Common myeloid progenitor, CD34-positive (primary cell): ENCODE measurements around the gene ANKDD1A.

Experiments
- CTCF ChIA-PET: fragments of 350-600 bp; sonication (Branson Sonifier 250); formaldehyde crosslinking; loops from one replicate; lab custom pipeline; 2021; ENCODE audit warnings: antibody characterized with exemption; lab: Charles Lee
- POLR2A ChIA-PET: fragments of 350-600 bp; sonication (Branson Sonifier 250); formaldehyde crosslinking; loops from one replicate; lab custom pipeline; 2021; ENCODE audit warnings: antibody characterized with exemption; lab: Charles Lee
- DNase-seq, 3 donors: peaks; one replicate each; pipeline versions ENCODE4 v3.0.0 to v3.0.0-alpha.2; 2013
- H3K27ac ChIP-seq, 2 experiments: 1 replicate in 1 of 2; 2 replicates in 1 of 2; pipeline ENCODE4 v1.7.0; 2013; ENCODE audit warnings: inconsistent platforms in 2 of 2, low read length in 2 of 2, mild to moderate bottlenecking in 2 of 2, low read depth in 1 of 2, moderate library complexity in 1 of 2; ENCODE audit not compliant: severe bottlenecking in 2 of 2, insufficient read depth in 1 of 2, poor library complexity in 1 of 2
- H3K27me3 ChIP-seq, 5 experiments: replicated peaks in 2 of 5; 1 replicate in 3 of 5; 2 replicates in 2 of 5; pipeline versions ENCODE4 v1.6.1 to v1.7.0; 2013; ENCODE audit warnings: low read length in 4 of 5, mild to moderate bottlenecking in 2 of 5, moderate library complexity in 2 of 5, inconsistent platforms in 1 of 5; ENCODE audit not compliant: insufficient read depth in 5 of 5, control insufficient read depth in 4 of 5
- H3K36me3 ChIP-seq, 4 experiments: 1 replicate in 2 of 4; 2 replicates in 2 of 4; pipeline versions ENCODE4 v1.6.1 to v1.7.0; 2013; ENCODE audit warnings: low read length in 3 of 4, control low read depth in 1 of 4, mild to moderate bottlenecking in 1 of 4; ENCODE audit not compliant: control insufficient read depth in 4 of 4, insufficient read depth in 4 of 4
- H3K4me1 ChIP-seq, 4 experiments: 1 replicate in 3 of 4; 2 replicates in 1 of 4; pipeline versions ENCODE4 v1.6.1 to v1.7.1; 2013; ENCODE audit warnings: low read length in 3 of 4, mild to moderate bottlenecking in 3 of 4, control low read depth in 1 of 4, inconsistent platforms in 1 of 4, moderate library complexity in 1 of 4; ENCODE audit not compliant: control insufficient read depth in 4 of 4, insufficient read depth in 4 of 4; ENCODE audit errors: control extremely low read depth in 1 of 4
- H3K4me3 ChIP-seq, 7 experiments: 1 replicate in 4 of 7; 2 replicates in 3 of 7; pipeline versions ENCODE4 v1.5.1 to v1.7.0; 2013; ENCODE audit warnings: mild to moderate bottlenecking in 7 of 7, low read length in 6 of 7, moderate library complexity in 6 of 7, inconsistent platforms in 2 of 7, low read depth in 2 of 7, control low read depth in 1 of 7; ENCODE audit not compliant: insufficient read depth in 4 of 7, control insufficient read depth in 1 of 7; ENCODE audit errors: extremely low read depth in 1 of 7
- H3K9me3 ChIP-seq, 5 experiments: 1 replicate in 4 of 5; 2 replicates in 1 of 5; pipeline versions ENCODE4 v1.6.1 to v1.7.1; 2013; ENCODE audit warnings: low read length in 4 of 5, mild to moderate bottlenecking in 2 of 5, inconsistent platforms in 1 of 5, low read depth in 1 of 5, moderate library complexity in 1 of 5; ENCODE audit not compliant: control insufficient read depth in 4 of 5, insufficient read depth in 2 of 5; ENCODE audit errors: control extremely low read depth in 1 of 5
- WGBS: methylation state at CpG from one replicate; pipeline ENCODE4 v1.1.5; 2013; ENCODE audit not compliant: insufficient coverage; 5-methylcytosine and 5-hydroxymethylcytosine counted together

ANKDD1A gene

DNA sequence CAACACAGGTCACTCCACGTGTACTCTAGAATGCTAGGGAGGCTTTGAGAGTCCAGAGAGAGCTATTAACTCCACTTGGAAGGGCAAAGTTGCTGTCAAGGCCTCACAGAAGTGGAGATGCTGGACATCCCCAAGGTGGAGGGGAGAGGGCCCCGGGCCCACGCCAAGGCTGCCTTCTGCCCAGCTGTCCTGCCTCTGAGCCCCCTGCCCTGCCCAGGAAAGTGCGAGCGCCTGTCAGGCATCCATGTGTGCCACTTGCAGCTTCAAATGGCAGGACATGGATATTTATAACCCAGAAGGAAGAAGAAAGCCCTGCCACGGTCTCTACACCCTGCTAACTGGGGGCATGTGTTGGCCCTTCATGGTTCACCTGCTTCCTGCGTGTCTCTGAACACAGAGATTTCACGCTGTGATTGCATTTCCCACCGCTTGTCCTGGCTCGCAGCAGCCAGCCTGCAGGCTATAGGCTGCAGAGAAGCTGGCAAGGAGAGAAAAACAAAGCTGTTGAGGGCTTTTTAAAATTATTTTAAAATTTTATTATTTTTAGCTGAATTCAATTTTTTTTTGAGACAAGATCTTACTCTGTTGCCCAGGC is 17.0 kb downstream of the ANKDD1A start:
- 77% methylated on average over 6 of the region's 10 CpGs for WGBS

DNA sequence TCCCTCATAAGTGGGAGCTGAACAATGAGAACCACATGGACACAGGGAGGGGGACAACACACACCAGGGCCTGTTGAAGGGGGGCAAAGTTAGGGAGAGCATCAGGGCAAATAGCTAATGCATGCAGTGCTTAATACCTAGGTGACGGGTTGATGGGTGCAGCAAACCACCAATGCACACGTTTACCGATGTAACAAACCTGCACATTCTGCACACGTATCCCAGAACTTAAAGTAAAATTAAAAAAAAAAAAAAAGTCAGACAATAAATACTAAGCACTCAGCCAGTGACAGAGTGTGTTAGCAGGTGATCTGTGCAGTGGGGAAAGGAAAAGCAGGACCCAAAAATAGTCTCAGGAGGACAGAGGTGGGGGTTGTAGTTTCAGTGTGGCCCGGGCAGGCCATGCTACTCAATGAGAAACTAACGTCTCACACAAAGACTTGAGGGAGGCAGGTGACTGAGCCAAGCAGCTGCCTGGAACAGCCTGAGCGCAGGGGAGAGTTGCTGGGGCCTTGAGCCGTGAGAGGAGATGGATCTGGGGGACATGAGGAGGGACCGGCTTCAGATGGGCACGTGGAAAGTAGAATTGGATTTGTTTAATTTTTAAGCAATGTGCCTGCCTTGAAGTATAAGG is 18.4 kb downstream of the ANKDD1A start:
- CTCF ChIA-PET, result interaction anchor here (1.7 kb wide), 1 partner anchor 14 kb away, joined by 4 read pairs; no protein-coding TSS in a partner anchor
- Histone ChIP-seq H3K4me3 (no peak overlapping the region), H3K4me1 (peaks cover 0 to 9% (median 6%) of the 10 kb centered on the region in 4 experiments), H3K27me3 (no peaks in the 10 kb centered on the region), H3K9me3 (no peaks in the 10 kb centered on the region), H3K27ac (no peak overlapping the region), H3K36me3 (peaks cover 0 to 4% (median 0%) of the 10 kb centered on the region in 4 experiments)
- DNase-seq, result no peak
- 95% methylated on average over 9 of the region's 10 CpGs for WGBS
- POLR2A ChIA-PET, result no interaction called here

More for the DNA sequence above, 17.0 kb downstream of the ANKDD1A start:
- Histone ChIP-seq H3K27ac (no peak overlapping the region), H3K27me3 (no peaks in the 10 kb centered on the region), H3K9me3 (no peaks in the 10 kb centered on the region), H3K36me3 (peaks cover 0 to 4% (median 0%) of the 10 kb centered on the region in 4 experiments), H3K4me1 (peaks cover 0 to 15% (median 6%) of the 10 kb centered on the region in 4 experiments), H3K4me3 (no peak overlapping the region)
- POLR2A ChIA-PET, result no interaction called here
- CTCF ChIA-PET, result interaction anchor here (1.7 kb wide), 1 partner anchor 16 kb away, joined by 4 read pairs; no protein-coding TSS in a partner anchor
- DNase-seq, result no peak

DNA sequence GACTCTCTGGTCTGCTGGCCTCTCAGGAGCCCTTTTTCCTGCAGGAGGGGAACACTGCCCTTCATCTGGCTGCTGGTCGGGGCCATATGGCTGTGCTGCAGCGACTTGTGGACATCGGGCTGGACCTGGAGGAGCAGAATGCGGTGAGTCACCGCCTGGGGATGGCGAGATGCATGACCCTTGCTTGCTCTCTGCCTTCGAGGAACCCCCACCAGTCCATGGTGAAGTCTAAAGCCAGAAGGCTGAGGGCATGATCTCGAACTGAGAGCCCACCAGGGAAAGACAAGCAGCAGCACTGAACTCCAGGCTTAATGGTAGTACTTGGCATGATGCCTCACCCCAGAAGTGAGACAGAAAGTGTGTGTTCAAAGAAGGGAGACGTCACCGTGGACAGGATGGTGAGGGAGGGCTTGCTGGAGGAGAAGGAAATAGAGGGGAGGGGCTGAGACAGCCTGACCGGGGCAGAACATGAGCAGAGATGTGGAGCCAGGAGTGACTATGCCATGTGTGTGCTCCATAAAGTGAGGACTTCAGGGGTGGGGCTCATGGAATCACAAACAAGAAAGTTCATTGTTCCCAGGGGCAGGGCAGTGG is 19.2 kb downstream of the ANKDD1A start:
- Histone ChIP-seq H3K36me3 (peaks cover 0 to 4% (median 0%) of the 10 kb centered on the region in 4 experiments), H3K27ac (no peak overlapping the region), H3K4me3 (no peak overlapping the region), H3K27me3 (no peaks in the 10 kb centered on the region), H3K9me3 (no peaks in the 10 kb centered on the region), H3K4me1 (peaks cover 0 to 7% (median 4%) of the 10 kb centered on the region in 4 experiments)
- ChIA-PET CTCF (no interaction called here), POLR2A (no interaction called here)
- 68% methylated on average over 11 of the region's 11 CpGs for WGBS
- peak in 2 of 3 donors; percentile 57 to 68 for DNase-seq

DNA sequence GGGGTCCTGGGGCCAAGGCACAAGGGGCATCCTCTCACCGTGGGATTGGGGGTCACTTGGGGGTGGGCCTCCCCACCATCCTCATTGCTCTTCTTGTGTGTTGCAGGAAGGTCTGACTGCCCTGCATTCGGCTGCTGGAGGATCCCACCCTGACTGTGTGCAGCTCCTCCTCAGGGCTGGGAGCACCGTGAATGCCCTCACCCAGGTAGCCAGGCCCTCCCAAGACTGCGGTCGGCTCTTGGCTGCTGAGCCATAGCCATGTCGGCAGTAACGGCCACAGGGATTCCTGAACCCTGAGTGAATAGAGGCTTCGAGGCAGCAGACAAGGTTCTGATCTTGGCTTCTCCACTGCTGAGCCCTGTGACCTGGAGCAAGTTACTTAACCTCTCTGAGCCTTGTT is 19.7 kb downstream of the ANKDD1A start:
- H3K4me1 ChIP-seq, result peaks cover 0 to 7% (median 4%) of the 10 kb centered on the region in 4 experiments
- POLR2A ChIA-PET, result no interaction called here
- no peaks in the 10 kb centered on the region for H3K9me3 ChIP-seq
- H3K27ac ChIP-seq, result no peak overlapping the region
- H3K27me3 ChIP-seq, result no peaks in the 10 kb centered on the region
- CTCF ChIA-PET, result no interaction called here
- H3K36me3 ChIP-seq, result peaks cover 0 to 4% (median 0%) of the 10 kb centered on the region in 4 experiments
- whole genome bisulfite sequencing, result 100% methylated on average over 8 of the region's 8 CpGs
- no peak for DNase-seq
- no peak overlapping the region for H3K4me3 ChIP-seq

DNA sequence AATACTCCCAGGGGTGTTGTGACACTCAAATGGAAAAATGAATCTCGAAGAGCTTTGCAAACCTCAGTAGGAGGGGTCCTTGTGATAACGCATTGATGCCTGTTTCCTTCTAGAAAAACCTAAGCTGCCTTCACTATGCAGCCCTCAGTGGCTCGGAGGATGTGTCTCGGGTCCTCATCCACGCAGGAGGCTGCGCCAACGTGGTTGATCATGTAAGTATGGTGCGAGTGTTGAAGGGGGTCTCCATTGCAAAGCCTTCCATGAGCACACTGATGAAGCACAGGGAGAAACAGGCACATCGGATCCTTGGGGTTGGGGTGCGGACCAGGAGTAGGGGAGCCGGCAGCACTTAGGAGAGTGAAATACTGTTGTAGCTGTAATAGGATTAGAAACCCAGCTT is 22.3 kb downstream of the ANKDD1A start:
- H3K27ac ChIP-seq, result no peak overlapping the region
- H3K36me3 ChIP-seq, result peaks cover 0 to 4% (median 0%) of the 10 kb centered on the region in 4 experiments
- ChIA-PET POLR2A (interaction anchor here (0.6 kb wide), 1 partner anchor 18 kb away, joined by 3 read pairs; no protein-coding TSS in a partner anchor), CTCF (interaction anchor here (0.7 to 0.8 kb wide), 2 partner anchors 15 to 64 kb away, joined by 3 read pairs; no protein-coding TSS in a partner anchor)
- H3K4me3 ChIP-seq, result no peak overlapping the region
- WGBS, result 98% methylated on average over 6 of the region's 11 CpGs
- DNase-seq, result no peak
- no peaks in the 10 kb centered on the region for H3K27me3 ChIP-seq
- no peaks in the 10 kb centered on the region for H3K9me3 ChIP-seq
- H3K4me1 ChIP-seq, result peaks cover 0 to 7% (median 2%) of the 10 kb centered on the region in 4 experiments

DNA sequence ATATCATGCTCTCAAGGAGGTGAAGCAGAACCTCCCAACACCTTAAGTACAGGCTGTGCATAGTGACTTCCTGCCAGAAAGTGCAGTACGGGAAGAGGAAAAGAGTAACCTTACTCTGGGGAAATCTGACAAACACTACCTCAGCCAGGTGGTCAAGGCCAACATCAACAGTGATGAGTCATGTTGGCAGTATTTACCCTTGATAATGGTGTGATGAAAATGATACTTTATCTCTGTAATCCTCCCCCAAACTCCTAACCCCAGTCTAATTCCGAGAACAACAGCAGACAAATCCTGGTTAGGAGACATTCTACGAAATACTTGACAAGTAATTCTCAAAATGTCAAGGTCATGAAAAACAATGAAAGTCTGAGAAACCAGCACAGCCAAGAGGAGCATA is 26.5 kb downstream of the ANKDD1A start:
- Histone ChIP-seq H3K36me3 (peaks cover 0 to under 1% (median 0%) of the 10 kb centered on the region in 4 experiments), H3K27ac (no peak overlapping the region), H3K9me3 (no peaks in the 10 kb centered on the region), H3K4me3 (no peak overlapping the region), H3K4me1 (no peaks in the 10 kb centered on the region), H3K27me3 (no peaks in the 10 kb centered on the region)
- WGBS, result no CpG with 5 or more reads among the region's 3 CpGs
- CTCF ChIA-PET, result no interaction called here
- POLR2A ChIA-PET, result no interaction called here
- no peak for DNase-seq
